ENCODE results near the gene RTEL1.

The RTEL1 gene

DNA sequence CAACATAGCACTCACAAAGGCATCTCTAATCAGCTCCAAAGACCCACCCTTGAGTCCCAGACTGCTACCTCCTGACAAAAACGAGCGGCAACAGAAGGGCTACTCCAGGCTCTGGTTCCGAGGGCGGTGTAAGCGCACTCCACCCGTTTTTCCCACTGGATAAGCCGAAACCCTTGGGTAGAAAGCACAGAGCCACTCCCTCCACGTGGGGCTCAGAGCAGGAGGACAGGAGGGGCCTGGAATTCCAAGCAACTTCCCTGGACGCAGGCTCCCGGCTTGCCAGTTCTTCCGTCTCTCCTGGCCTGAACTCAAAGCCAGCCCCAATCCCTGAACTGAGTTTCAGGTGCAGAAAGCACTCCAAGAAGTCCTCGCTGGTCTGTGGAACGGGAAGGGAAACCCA, 38.6 kb upstream of the RTEL1 start:
- TF ChIP-seq GLIS3 (CRISPR knock-in tag; IDR thresholded peaks at IDR 0.05), result no peak
- TF ChIP-seq, protein P1, sequence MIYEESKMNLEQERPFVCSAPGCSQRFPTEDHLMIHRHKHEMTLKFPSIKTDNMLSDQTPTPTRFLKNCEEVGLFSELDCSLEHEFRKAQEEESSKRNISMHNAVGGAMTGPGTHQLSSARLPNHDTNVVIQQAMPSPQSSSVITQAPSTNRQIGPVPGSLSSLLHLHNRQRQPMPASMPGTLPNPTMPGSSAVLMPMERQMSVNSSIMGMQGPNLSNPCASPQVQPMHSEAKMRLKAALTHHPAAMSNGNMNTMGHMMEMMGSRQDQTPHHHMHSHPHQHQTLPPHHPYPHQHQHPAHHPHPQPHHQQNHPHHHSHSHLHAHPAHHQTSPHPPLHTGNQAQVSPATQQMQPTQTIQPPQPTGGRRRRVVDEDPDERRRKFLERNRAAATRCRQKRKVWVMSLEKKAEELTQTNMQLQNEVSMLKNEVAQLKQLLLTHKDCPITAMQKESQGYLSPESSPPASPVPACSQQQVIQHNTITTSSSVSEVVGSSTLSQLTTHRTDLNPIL (CRISPR knock-in tag; IDR thresholded peaks at IDR 0.05; ENCODE audit: low read depth), result no peak
- no peak for TF ChIP-seq CSDC2 (CRISPR knock-in tag; IDR thresholded peaks at IDR 0.05)
- no peak for TF ChIP-seq ZFP30 (CRISPR knock-in tag; IDR thresholded peaks at IDR 0.05)
- no peak for TF ChIP-seq ISL1 (CRISPR knock-in tag; IDR thresholded peaks at IDR 0.05)
- TF ChIP-seq, protein P2, sequence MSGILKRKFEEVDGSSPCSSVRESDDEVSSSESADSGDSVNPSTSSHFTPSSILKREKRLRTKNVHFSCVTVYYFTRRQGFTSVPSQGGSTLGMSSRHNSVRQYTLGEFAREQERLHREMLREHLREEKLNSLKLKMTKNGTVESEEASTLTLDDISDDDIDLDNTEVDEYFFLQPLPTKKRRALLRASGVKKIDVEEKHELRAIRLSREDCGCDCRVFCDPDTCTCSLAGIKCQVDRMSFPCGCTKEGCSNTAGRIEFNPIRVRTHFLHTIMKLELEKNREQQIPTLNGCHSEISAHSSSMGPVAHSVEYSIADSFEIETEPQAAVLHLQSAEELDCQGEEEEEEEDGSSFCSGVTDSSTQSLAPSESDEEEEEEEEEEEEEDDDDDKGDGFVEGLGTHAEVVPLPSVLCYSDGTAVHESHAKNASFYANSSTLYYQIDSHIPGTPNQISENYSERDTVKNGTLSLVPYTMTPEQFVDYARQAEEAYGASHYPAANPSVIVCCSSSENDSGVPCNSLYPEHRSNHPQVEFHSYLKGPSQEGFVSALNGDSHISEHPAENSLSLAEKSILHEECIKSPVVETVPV (CRISPR knock-in tag; IDR thresholded peaks at IDR 0.05), result no peak
- no peak for TF ChIP-seq PATZ1 (CRISPR knock-in tag; IDR thresholded peaks at IDR 0.05; ENCODE audit: borderline replicate concordance)
- TF ChIP-seq PPARA (CRISPR knock-in tag; IDR thresholded peaks at IDR 0.05; ENCODE audit: borderline replicate concordance), result no peak
- TF ChIP-seq SNAI2 (CRISPR knock-in tag; IDR thresholded peaks at IDR 0.05), result no peak
- no peak for TF ChIP-seq ZNF70 (CRISPR knock-in tag; IDR thresholded peaks at IDR 0.05)
- TF ChIP-seq, protein P3, sequence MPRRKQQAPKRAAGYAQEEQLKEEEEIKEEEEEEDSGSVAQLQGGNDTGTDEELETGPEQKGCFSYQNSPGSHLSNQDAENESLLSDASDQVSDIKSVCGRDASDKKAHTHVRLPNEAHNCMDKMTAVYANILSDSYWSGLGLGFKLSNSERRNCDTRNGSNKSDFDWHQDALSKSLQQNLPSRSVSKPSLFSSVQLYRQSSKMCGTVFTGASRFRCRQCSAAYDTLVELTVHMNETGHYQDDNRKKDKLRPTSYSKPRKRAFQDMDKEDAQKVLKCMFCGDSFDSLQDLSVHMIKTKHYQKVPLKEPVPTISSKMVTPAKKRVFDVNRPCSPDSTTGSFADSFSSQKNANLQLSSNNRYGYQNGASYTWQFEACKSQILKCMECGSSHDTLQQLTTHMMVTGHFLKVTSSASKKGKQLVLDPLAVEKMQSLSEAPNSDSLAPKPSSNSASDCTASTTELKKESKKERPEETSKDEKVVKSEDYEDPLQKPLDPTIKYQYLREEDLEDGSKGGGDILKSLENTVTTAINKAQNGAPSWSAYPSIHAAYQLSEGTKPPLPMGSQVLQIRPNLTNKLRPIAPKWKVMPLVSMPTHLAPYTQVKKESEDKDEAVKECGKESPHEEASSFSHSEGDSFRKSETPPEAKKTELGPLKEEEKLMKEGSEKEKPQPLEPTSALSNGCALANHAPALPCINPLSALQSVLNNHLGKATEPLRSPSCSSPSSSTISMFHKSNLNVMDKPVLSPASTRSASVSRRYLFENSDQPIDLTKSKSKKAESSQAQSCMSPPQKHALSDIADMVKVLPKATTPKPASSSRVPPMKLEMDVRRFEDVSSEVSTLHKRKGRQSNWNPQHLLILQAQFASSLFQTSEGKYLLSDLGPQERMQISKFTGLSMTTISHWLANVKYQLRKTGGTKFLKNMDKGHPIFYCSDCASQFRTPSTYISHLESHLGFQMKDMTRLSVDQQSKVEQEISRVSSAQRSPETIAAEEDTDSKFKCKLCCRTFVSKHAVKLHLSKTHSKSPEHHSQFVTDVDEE (CRISPR knock-in tag; IDR thresholded peaks at IDR 0.05), result no peak
- TF ChIP-seq ZC3H10 (CRISPR knock-in tag; IDR thresholded peaks at IDR 0.05), result no peak
- no peak for TF ChIP-seq BACH2 (CRISPR knock-in tag; IDR thresholded peaks at IDR 0.05; ENCODE audit: borderline replicate concordance)
- TF ChIP-seq TCF4 (CRISPR knock-in tag; IDR thresholded peaks at IDR 0.05; ENCODE audit: borderline replicate concordance), result no peak
- TF ChIP-seq ZNF565 (CRISPR knock-in tag; conservative IDR thresholded peaks at IDR 0.05; ENCODE audit: low read depth), result no peak
- no peak for ATAC-seq

DNA sequence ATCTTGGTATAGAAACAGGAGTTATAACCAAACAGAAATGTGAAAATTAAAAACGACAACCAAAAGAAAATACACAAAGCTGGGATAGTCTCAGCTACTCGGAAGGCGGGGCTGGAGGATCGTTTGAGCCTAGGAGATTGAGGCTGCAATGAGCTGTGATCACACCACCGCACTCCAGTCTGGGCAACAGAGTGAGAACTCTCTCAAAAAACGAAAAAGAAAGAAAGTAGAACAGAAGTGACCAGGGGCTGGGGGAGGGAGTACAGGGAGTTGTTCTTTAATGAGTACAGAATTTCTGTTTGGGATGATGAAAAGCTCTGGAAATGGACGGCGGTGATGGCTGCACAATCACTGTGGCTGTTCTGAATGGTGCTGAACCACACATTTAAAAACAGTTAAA, 37.1 kb upstream of the RTEL1 start:
- no peak for ATAC-seq
- TF ChIP-seq CSDC2 (CRISPR knock-in tag; IDR thresholded peaks at IDR 0.05) (no peak), ISL1 (CRISPR knock-in tag; IDR thresholded peaks at IDR 0.05) (no peak), ZC3H10 (CRISPR knock-in tag; IDR thresholded peaks at IDR 0.05) (no peak), ZFP30 (CRISPR knock-in tag; IDR thresholded peaks at IDR 0.05) (no peak), PPARA (CRISPR knock-in tag; IDR thresholded peaks at IDR 0.05; ENCODE audit: borderline replicate concordance) (no peak), ARNTL (CRISPR knock-in tag; IDR thresholded peaks at IDR 0.05; ENCODE audit: borderline replicate concordance, low read depth) (no peak), ZFP3 (CRISPR knock-in tag; IDR thresholded peaks at IDR 0.05) (no peak), PATZ1 (CRISPR knock-in tag; IDR thresholded peaks at IDR 0.05; ENCODE audit: borderline replicate concordance) (no peak), ZNF70 (CRISPR knock-in tag; IDR thresholded peaks at IDR 0.05) (no peak), POU6F1 (CRISPR knock-in tag; IDR thresholded peaks at IDR 0.05; ENCODE audit: borderline replicate concordance, low read depth) (no peak), RARB (CRISPR knock-in tag; IDR thresholded peaks at IDR 0.05) (no peak), OSR1 (CRISPR knock-in tag; IDR thresholded peaks at IDR 0.05) (no peak), ZNF8 (CRISPR knock-in tag; IDR thresholded peaks at IDR 0.05) (no peak), TCF4 (CRISPR knock-in tag; IDR thresholded peaks at IDR 0.05; ENCODE audit: borderline replicate concordance) (no peak), SNAI2 (CRISPR knock-in tag; IDR thresholded peaks at IDR 0.05) (no peak), GLIS3 (CRISPR knock-in tag; IDR thresholded peaks at IDR 0.05) (no peak), BACH2 (CRISPR knock-in tag; IDR thresholded peaks at IDR 0.05; ENCODE audit: borderline replicate concordance) (no peak)
- TF ChIP-seq, protein P1 (CRISPR knock-in tag; IDR thresholded peaks at IDR 0.05; ENCODE audit: low read depth), result no peak
- TF ChIP-seq, protein P2 (CRISPR knock-in tag; IDR thresholded peaks at IDR 0.05), result no peak
- TF ChIP-seq, protein P3 (CRISPR knock-in tag; IDR thresholded peaks at IDR 0.05), result no peak

All from SK-N-SH treated with all-trans-retinoic acid at 6 μM for 48 hours (cell line).